Measurements from ENCODE around the gene NAA10. TPM values are rescaled to one million over a fixed set of nuclear protein-coding genes. Genes with fewer than 3 reads are reported as not detected.
A peak's percentile ranks its signal among the peaks of the same experiment; 100 is the strongest.

The NAA10 gene
- total and polyA plus RNA-seq, 3 donors from 2014 or later, result 33.9 to 52.8 (median 46.7) TPM

DNA sequence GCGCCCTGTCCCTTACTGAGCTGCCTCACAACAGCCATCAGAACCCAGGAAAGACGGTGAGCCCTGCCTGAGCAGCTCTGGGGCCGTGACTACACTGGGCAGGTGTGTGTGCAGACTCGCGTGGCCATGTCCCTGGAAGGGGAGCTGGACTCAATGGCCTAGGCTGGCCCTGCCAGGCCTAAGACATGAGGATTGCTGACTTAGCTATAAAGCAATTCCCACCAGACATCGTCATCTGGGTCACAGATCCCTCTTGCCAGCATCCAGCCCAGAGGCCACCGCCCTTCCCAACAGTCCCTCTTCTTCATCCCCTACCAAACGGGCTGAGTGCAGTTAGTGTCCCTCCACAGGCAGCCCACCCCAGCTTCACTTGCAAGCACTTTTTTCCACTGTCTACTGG, 3.7 kb downstream of the NAA10 start:
- H3K9me3 ChIP-seq, result no peaks in the 10 kb centered on the region
- H3K4me3 ChIP-seq, result no peak overlapping the region
- TF ChIP-seq, protein P1, sequence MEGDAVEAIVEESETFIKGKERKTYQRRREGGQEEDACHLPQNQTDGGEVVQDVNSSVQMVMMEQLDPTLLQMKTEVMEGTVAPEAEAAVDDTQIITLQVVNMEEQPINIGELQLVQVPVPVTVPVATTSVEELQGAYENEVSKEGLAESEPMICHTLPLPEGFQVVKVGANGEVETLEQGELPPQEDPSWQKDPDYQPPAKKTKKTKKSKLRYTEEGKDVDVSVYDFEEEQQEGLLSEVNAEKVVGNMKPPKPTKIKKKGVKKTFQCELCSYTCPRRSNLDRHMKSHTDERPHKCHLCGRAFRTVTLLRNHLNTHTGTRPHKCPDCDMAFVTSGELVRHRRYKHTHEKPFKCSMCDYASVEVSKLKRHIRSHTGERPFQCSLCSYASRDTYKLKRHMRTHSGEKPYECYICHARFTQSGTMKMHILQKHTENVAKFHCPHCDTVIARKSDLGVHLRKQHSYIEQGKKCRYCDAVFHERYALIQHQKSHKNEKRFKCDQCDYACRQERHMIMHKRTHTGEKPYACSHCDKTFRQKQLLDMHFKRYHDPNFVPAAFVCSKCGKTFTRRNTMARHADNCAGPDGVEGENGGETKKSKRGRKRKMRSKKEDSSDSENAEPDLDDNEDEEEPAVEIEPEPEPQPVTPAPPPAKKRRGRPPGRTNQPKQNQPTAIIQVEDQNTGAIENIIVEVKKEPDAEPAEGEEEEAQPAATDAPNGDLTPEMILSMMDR (IDR thresholded peaks at IDR 0.05), result no peak
- TF ChIP-seq POLR2A (IDR thresholded peaks at IDR 0.05), result no peak
- H3K27ac ChIP-seq, result no peak overlapping the region
- no peak for DNase-seq
- H3K4me1 ChIP-seq, result peaks cover 7% of the 10 kb centered on the region
- H3K27me3 ChIP-seq, result no peaks in the 10 kb centered on the region
- intact Hi-C loops (cut with DNase I; ENCODE audit: low total_unique reads), result no loop called here
- no peaks in the 10 kb centered on the region for H3K36me3 ChIP-seq (ENCODE audit: low read depth, missing control alignments)
- 87% methylated on average over 8 of the region's 8 CpGs; no CpG with 5 or more reads in 1 of the 2 donors for WGBS, 2 donors

DNA sequence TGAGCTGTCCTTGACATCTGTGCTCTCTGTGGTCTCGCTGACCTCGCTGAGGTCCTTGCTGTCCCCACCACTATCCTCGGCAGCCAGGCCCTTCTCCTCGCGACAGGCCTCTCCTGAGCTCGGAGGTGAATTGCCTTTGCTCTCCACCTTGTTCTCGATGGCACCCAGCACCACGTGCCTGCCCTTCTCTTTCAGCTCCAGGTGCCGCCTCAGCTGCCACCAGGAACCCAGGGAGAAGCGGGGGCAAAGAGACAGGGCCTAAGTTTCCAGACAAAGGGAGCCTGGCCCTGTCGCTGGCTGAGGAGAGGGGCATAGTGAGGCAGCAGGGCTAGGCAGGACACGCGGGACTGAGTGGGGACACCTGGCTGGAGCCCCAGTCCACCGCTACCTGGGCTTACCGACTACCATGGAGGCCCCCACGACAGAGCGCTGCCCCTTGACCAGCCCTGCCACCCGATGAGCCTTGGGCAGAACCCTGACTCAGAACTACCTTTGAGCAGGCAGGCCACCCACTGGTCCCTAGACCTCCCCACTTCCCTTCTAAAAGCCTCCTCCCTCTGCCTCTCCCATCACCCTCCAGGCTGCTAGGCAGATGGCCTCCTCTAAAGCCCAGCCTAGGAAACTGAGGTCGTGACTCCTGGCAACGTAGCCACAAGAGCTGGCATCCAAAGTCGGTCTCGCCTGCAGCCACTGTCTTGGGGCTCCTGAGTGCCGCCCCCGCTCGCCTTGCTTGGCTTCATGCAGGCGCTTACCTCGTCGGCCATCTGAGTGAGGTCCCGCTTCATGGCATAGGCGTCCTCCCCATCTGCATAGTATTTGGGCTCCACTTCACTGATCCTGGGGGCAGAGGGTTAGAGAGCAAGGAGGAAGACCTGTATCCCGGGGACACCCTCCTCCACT, 4.6 kb downstream of the NAA10 start:
- Histone ChIP-seq H3K27ac (no peak overlapping the region), H3K4me1 (peaks cover 7% of the 10 kb centered on the region)

DNA sequence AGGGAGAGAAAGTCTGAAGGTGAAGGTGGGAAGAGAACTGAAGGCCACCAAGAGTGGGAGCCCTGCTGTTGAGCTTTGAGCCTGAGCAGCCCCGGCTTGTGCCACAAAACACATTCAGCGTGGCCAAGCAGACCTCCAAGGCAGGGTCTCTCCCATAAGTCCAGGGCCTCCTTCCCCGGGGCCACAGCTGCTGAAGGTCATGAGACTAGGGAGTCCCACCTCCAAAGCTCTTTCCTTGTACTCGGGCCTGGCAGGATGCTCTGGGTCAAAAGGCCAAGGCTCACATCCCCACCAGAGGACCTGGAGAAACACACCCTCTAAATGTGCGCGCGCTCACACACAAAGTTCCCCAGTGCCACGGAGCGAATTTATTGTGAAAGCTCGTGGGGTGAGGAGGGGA, 5.3 kb downstream of the NAA10 start:
- 81 to 93% methylated on average over 2 to 3 of the region's 10 CpGs for WGBS, 2 donors
- H3K9me3 ChIP-seq, result no peaks in the 10 kb centered on the region
- H3K4me3 ChIP-seq, result no peak overlapping the region
- no peak overlapping the region for H3K27ac ChIP-seq
- no peak for DNase-seq
- H3K4me1 ChIP-seq, result peaks cover 7% of the 10 kb centered on the region
- TF ChIP-seq, protein P1 (IDR thresholded peaks at IDR 0.05), result no peak
- TF ChIP-seq POLR2A (IDR thresholded peaks at IDR 0.05), result no peak
- intact Hi-C loops (cut with DNase I; ENCODE audit: low total_unique reads), result no loop called here
- H3K36me3 ChIP-seq (ENCODE audit: low read depth, missing control alignments), result no peaks in the 10 kb centered on the region
- no peaks in the 10 kb centered on the region for H3K27me3 ChIP-seq

More for the DNA sequence above, 4.6 kb downstream of the NAA10 start:
- no peak overlapping the region for H3K4me3 ChIP-seq
- intact Hi-C loops (cut with DNase I; ENCODE audit: low total_unique reads), result no loop called here
- no peak for DNase-seq
- H3K9me3 ChIP-seq, result no peaks in the 10 kb centered on the region
- 87 to 90% methylated on average over 15 to 27 of the region's 31 CpGs for WGBS, 2 donors
- no peak for TF ChIP-seq POLR2A (IDR thresholded peaks at IDR 0.05)
- TF ChIP-seq, protein P1 (IDR thresholded peaks at IDR 0.05), result no peak
- no peaks in the 10 kb centered on the region for H3K36me3 ChIP-seq (ENCODE audit: low read depth, missing control alignments)
- no peaks in the 10 kb centered on the region for H3K27me3 ChIP-seq

DNA sequence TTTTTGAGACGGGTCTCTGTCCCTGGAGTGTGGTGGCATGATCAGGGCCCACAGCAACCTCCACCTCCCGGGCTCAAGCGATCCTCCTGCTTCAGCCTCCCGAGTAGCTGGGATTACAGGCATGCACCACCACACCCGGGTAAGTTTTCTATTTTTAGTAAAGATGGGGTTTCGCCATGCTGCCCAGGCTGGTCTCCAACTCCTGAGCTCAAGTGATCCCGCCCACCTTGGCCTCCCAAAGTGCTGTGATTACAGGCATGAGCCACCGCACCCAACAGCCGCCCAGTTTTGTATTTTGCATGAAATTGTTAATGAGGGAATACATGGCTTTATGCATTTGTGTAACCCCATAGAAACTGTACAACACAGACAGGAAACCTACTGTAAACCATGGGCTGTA, 6.0 kb downstream of the NAA10 start:
- no peaks in the 10 kb centered on the region for H3K9me3 ChIP-seq
- intact Hi-C loops (cut with DNase I; ENCODE audit: low total_unique reads), result no loop called here
- H3K27ac ChIP-seq, result peak overlapping the region in 1 of 2 donors; percentile 19
- H3K4me3 ChIP-seq, result no peak overlapping the region
- peaks cover 7% of the 10 kb centered on the region for H3K4me1 ChIP-seq
- no peak for DNase-seq
- 31% methylated on average over 9 of the region's 9 CpGs; no CpG with 5 or more reads in 1 of the 2 donors for WGBS, 2 donors
- H3K36me3 ChIP-seq (ENCODE audit: low read depth, missing control alignments), result no peaks in the 10 kb centered on the region
- no peaks in the 10 kb centered on the region for H3K27me3 ChIP-seq
- TF ChIP-seq, protein P1 (IDR thresholded peaks at IDR 0.05), result no peak
- TF ChIP-seq POLR2A (IDR thresholded peaks at IDR 0.05), result no peak
